SU-DHL-6 (cell line): ENCODE results near the gene TIPIN.

Experiments used
- H2AFZ ChIP-seq: fragments of 200-600 bp; sonication (generic); 2 replicates; pipeline ENCODE4 v1.6.1; 2014; ENCODE audit warnings: low read depth, mild to moderate bottlenecking, moderate library complexity, mixed read lengths, antibody characterized with exemption, low read length; ENCODE audit not compliant: severe bottlenecking
- H3F3A ChIP-seq: fragments of 200-600 bp; shearing (Covaris generic); 2 replicates; pipeline ENCODE4 v1.6.0; 2016; ENCODE audit warnings: antibody characterized with exemption, mild to moderate bottlenecking; ENCODE audit not compliant: insufficient read depth
- H3K27ac ChIP-seq: fragments of 200-600 bp; sonication (generic); 2 replicates; pipeline ENCODE4 v1.5.1; 2016; ENCODE audit warnings: low read depth, mild to moderate bottlenecking, low read length, moderate library complexity, mixed read lengths
- H3K27me3 ChIP-seq: fragments of 200-600 bp; sonication (generic), shearing (Covaris generic); 2 replicates; pipeline ENCODE4 v1.6.0; 2014; ENCODE audit warnings: mild to moderate bottlenecking, low read length
- H3K36me3 ChIP-seq: fragments of 200-600 bp; sonication (generic); 2 replicates; pipeline ENCODE4 v1.6.1; 2014; ENCODE audit warnings: mild to moderate bottlenecking, low read length, mixed read lengths
- H3K4me2 ChIP-seq: fragments of 300-600, 200-600 bp; shearing (Covaris generic), sonication (generic); 2 replicates; pipeline ENCODE4 v1.6.0; 2014; ENCODE audit warnings: low read length, low read depth, mild to moderate bottlenecking; ENCODE audit not compliant: poor library complexity, severe bottlenecking
- H3K4me3 ChIP-seq: fragments of 200-600 bp; sonication (generic); 2 replicates; pipeline ENCODE4 v1.5.1; 2014; ENCODE audit warnings: antibody characterized with exemption, low read length, mild to moderate bottlenecking, mixed read lengths; ENCODE audit not compliant: insufficient read depth, poor library complexity, severe bottlenecking
- H3K79me2 ChIP-seq: fragments of 200-600 bp; sonication (generic); 2 replicates; pipeline ENCODE4 v1.6.1; 2014; ENCODE audit warnings: mild to moderate bottlenecking, low read length, moderate library complexity; ENCODE audit not compliant: insufficient read depth
- H3K9ac ChIP-seq: fragments of 200-600 bp; sonication (generic); 2 replicates; pipeline ENCODE4 v1.7.0; 2014; ENCODE audit warnings: mild to moderate bottlenecking, low read length
- H3K9me2 ChIP-seq: fragments of 200-600 bp; sonication (generic); replicated peaks from 2 replicates; pipeline ENCODE4 v1.6.1; 2014; ENCODE audit warnings: low read length; ENCODE audit not compliant: insufficient read depth
- H3K9me3 ChIP-seq: fragments of 200-600 bp; sonication (generic); 2 replicates; pipeline ENCODE4 v1.6.1; 2014; ENCODE audit warnings: low read length, mixed read lengths; ENCODE audit not compliant: insufficient read depth
- H4K20me1 ChIP-seq: fragments of 200-600 bp; sonication (generic); 2 replicates; pipeline ENCODE4 v1.6.1; 2014; ENCODE audit warnings: low read depth, mild to moderate bottlenecking, antibody characterized with exemption, low read length, moderate library complexity, mixed read lengths
- EZH2phosphoT487 ChIP-seq: fragments of 200-600 bp; sonication (generic), shearing (Covaris generic); conservative IDR thresholded peaks from 2 replicates; pipeline ENCODE4 v1.6.1; 2018; ENCODE audit warnings: mild to moderate bottlenecking, antibody characterized with exemption, low read length, moderate library complexity, mixed read lengths
- TF ChIP-seq, protein P1 (sequence below): fragments of 200-600 bp; sonication (generic); IDR thresholded peaks from one replicate; pipeline ENCODE4 v1.5.1; 2017; ENCODE audit warnings: antibody characterized with exemption, mild to moderate bottlenecking, low read length, moderate library complexity; ENCODE audit not compliant: insufficient read depth, poor library complexity, severe bottlenecking

The TIPIN gene

DNA sequence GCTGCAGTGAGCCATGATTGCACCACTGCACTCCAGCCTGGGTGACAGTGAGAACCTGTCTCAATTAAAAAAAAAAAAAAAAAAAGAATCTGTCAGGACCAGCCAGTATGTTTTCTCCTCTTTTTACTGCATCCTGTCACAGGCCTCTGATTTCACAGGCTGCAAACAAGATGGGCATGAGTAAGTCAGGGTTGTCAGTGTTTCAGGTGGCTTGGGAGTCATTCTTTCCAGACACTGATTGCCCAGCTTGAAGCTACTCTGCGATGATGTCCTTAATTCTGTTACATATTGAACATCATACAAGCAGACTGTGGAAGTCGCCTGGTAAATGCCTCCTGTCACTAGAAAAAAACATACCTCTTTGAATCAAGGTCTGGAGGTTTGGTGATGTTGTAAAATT is 44.3 kb downstream of the TIPIN start:
- no peak overlapping the region for H3K27ac ChIP-seq

DNA sequence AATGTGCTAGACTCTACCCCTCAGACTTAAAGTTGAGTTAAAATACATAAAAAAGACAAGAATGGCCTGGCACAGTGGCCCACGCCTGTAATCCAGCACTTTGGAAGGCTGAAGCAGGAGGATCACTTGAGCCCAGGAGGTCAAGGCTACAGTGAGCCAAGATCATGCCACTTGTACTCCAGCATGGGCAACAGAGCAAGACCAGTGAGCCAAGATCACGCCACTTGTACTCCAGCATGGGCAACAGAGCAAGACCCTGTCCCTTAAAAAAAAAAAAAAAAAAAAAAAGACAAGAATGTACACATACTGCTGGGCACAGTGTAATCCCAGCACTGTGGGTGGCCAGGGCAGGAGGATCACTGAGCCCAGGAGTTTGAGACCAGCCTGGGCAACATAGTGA is 45.7 kb downstream of the TIPIN start:
- H3K36me3 ChIP-seq = peaks cover 22% of the 10 kb centered on the region
- no peak overlapping the region for H3K4me3 ChIP-seq
- no peak overlapping the region for H3K4me2 ChIP-seq

More for the DNA sequence above, 44.3 kb downstream of the TIPIN start:
- no peaks in the 10 kb centered on the region for H4K20me1 ChIP-seq
- H3K4me2 ChIP-seq = no peak overlapping the region
- H3F3A ChIP-seq = no peaks in the 10 kb centered on the region
- H3K9me2 ChIP-seq = no peaks in the 10 kb centered on the region
- H3K79me2 ChIP-seq = no peaks in the 10 kb centered on the region
- H3K9me3 ChIP-seq = no peaks in the 10 kb centered on the region
- no peak overlapping the region for H2AFZ ChIP-seq
- H3K9ac ChIP-seq = no peak overlapping the region
- peaks cover 25% of the 10 kb centered on the region for H3K36me3 ChIP-seq
- H3K4me3 ChIP-seq = no peak overlapping the region
- H3K27me3 ChIP-seq = no peaks in the 10 kb centered on the region
- TF ChIP-seq EZH2phosphoT487 = no peak
- TF ChIP-seq, protein P1, sequence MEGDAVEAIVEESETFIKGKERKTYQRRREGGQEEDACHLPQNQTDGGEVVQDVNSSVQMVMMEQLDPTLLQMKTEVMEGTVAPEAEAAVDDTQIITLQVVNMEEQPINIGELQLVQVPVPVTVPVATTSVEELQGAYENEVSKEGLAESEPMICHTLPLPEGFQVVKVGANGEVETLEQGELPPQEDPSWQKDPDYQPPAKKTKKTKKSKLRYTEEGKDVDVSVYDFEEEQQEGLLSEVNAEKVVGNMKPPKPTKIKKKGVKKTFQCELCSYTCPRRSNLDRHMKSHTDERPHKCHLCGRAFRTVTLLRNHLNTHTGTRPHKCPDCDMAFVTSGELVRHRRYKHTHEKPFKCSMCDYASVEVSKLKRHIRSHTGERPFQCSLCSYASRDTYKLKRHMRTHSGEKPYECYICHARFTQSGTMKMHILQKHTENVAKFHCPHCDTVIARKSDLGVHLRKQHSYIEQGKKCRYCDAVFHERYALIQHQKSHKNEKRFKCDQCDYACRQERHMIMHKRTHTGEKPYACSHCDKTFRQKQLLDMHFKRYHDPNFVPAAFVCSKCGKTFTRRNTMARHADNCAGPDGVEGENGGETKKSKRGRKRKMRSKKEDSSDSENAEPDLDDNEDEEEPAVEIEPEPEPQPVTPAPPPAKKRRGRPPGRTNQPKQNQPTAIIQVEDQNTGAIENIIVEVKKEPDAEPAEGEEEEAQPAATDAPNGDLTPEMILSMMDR = no peak

DNA sequence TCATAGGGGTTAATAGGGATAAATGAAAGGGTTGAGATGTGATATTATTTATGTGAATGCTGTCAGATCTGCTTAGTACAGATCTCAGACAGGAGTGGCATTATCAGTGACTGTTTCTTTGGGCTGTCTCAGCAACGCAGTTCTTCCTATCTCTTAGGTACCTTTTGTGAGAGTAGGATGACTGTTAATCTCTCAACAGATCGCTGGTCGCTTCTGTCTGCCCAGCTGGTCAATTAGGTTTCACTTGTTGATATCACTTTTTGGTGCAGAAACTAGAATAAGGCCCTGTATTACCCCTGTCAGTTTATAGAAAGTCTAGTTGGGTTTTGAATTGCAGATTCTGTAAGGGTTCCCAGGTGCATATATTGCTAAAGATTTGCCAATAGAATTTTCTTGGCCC is 46.7 kb downstream of the TIPIN start:
- Histone ChIP-seq H3K9me3 (no peaks in the 10 kb centered on the region), H4K20me1 (no peaks in the 10 kb centered on the region), H3F3A (no peaks in the 10 kb centered on the region), H3K9me2 (no peaks in the 10 kb centered on the region), H3K79me2 (no peaks in the 10 kb centered on the region), H3K27me3 (no peaks in the 10 kb centered on the region), H3K36me3 (peaks cover 22% of the 10 kb centered on the region; the same call in 1 of the 2 replicates), H3K4me2 (no peak overlapping the region), H3K9ac (no peak overlapping the region), H3K4me3 (no peak overlapping the region), H2AFZ (no peak overlapping the region), H3K27ac (no peak overlapping the region)
- TF ChIP-seq, protein P1 = no peak
- TF ChIP-seq EZH2phosphoT487 = no peak

More for the DNA sequence above, 45.7 kb downstream of the TIPIN start:
- Histone ChIP-seq H3K9me3 (no peaks in the 10 kb centered on the region), H3K79me2 (no peaks in the 10 kb centered on the region), H3K9me2 (no peaks in the 10 kb centered on the region), H3K27me3 (no peaks in the 10 kb centered on the region), H4K20me1 (no peaks in the 10 kb centered on the region), H3F3A (no peaks in the 10 kb centered on the region), H3K27ac (no peak overlapping the region), H3K9ac (no peak overlapping the region), H2AFZ (no peak overlapping the region)
- TF ChIP-seq, protein P1 = no peak
- TF ChIP-seq EZH2phosphoT487 = no peak
